ENCODE data around the gene ULBP1.
"Not testable (repeated sequence)": the region's sequence is repeated elsewhere in the genome, so short reads cannot be mapped to it uniquely, and the experiment has no call there.

ULBP1 gene

GRCh38 chr6:149963462-149964307, at the start of gene ULBP1:
ULBP1 (plus strand) TSS chr6:149963943; CDS start chr6:149964050, 107 bp downstream.
- in situ Hi-C loops (cut with HindIII; ENCODE audit: low pct_ligation_motif_present, low sequenced_read_pairs): no loop called here
- Histone ChIP-seq H3K4me3 (ENCODE audit: low read depth, low read length) (peak within 1 kb of the TSS; percentile 49), H3K27me3 (replicated peaks) (peaks cover 20% of the 10 kb centered on the region), H3K36me3 (replicated peaks) (no peaks in the 10 kb centered on the region), H3K27ac (no peak within 1 kb of the TSS)
- peak; percentile 38 for TF ChIP-seq CTCF (IDR thresholded peaks at IDR 0.05; ENCODE audit: low read depth, low read length, missing control alignments)
- peak; percentile 62 for DNase-seq

- H3K36me3 ChIP-seq (replicated peaks): no peaks in the 10 kb centered on the region
- in situ Hi-C loops (cut with HindIII; ENCODE audit: low pct_ligation_motif_present, low sequenced_read_pairs): no loop called here
- no peak overlapping the region for H3K4me3 ChIP-seq (ENCODE audit: low read depth, low read length)
- H3K27me3 ChIP-seq (replicated peaks): no peaks in the 10 kb centered on the region
- TF ChIP-seq CTCF (IDR thresholded peaks at IDR 0.05; ENCODE audit: low read depth, low read length, missing control alignments): no peak
- H3K27ac ChIP-seq: no peak overlapping the region
- no peak for DNase-seq
Measured at GRCh38 chr6:149915970-149916865, 47.5 kb upstream of the ULBP1 start.

- H3K4me3 ChIP-seq (ENCODE audit: low read depth, low read length): no peak overlapping the region
- no peak for DNase-seq
- no peak overlapping the region for H3K27ac ChIP-seq
- H3K36me3 ChIP-seq (replicated peaks): no peaks in the 10 kb centered on the region
- in situ Hi-C loops (cut with HindIII; ENCODE audit: low pct_ligation_motif_present, low sequenced_read_pairs): no loop called here
- no peaks in the 10 kb centered on the region for H3K27me3 ChIP-seq (replicated peaks)
- no peak for TF ChIP-seq CTCF (IDR thresholded peaks at IDR 0.05; ENCODE audit: low read depth, low read length, missing control alignments)
Measured at GRCh38 chr6:149917679-149918078, 46.1 kb upstream of the ULBP1 start.

- DNase-seq: no peak
- Histone ChIP-seq H3K4me3 (ENCODE audit: low read depth, low read length) (no peak overlapping the region), H3K27ac (no peak overlapping the region), H3K36me3 (replicated peaks) (no peaks in the 10 kb centered on the region), H3K27me3 (replicated peaks) (no peaks in the 10 kb centered on the region)
- TF ChIP-seq CTCF (IDR thresholded peaks at IDR 0.05; ENCODE audit: low read depth, low read length, missing control alignments): no peak
- in situ Hi-C loops (cut with HindIII; ENCODE audit: low pct_ligation_motif_present, low sequenced_read_pairs): no loop called here
Measured at GRCh38 chr6:149918151-149918905, 45.4 kb upstream of the ULBP1 start.

GRCh38 chr6:149919126-149919833, 44.5 kb upstream of the ULBP1 start:
- H3K27me3 ChIP-seq (replicated peaks); H3K36me3 ChIP-seq (replicated peaks); in situ Hi-C loops (cut with HindIII; ENCODE audit: low pct_ligation_motif_present, low sequenced_read_pairs); DNase-seq; H3K4me3 ChIP-seq (ENCODE audit: low read depth, low read length); H3K27ac ChIP-seq: not testable (repeated sequence)
